ENCODE results near the gene HAND1.

- TF ChIP-seq, protein P1, sequence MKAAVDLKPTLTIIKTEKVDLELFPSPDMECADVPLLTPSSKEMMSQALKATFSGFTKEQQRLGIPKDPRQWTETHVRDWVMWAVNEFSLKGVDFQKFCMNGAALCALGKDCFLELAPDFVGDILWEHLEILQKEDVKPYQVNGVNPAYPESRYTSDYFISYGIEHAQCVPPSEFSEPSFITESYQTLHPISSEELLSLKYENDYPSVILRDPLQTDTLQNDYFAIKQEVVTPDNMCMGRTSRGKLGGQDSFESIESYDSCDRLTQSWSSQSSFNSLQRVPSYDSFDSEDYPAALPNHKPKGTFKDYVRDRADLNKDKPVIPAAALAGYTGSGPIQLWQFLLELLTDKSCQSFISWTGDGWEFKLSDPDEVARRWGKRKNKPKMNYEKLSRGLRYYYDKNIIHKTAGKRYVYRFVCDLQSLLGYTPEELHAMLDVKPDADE (IDR thresholded peaks at IDR 0.05): no peak
- TF ChIP-seq, protein P2, sequence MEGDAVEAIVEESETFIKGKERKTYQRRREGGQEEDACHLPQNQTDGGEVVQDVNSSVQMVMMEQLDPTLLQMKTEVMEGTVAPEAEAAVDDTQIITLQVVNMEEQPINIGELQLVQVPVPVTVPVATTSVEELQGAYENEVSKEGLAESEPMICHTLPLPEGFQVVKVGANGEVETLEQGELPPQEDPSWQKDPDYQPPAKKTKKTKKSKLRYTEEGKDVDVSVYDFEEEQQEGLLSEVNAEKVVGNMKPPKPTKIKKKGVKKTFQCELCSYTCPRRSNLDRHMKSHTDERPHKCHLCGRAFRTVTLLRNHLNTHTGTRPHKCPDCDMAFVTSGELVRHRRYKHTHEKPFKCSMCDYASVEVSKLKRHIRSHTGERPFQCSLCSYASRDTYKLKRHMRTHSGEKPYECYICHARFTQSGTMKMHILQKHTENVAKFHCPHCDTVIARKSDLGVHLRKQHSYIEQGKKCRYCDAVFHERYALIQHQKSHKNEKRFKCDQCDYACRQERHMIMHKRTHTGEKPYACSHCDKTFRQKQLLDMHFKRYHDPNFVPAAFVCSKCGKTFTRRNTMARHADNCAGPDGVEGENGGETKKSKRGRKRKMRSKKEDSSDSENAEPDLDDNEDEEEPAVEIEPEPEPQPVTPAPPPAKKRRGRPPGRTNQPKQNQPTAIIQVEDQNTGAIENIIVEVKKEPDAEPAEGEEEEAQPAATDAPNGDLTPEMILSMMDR (conservative IDR thresholded peaks at IDR 0.05; ENCODE audit: low read depth in 2 of 2): no peak
- TF ChIP-seq ZNF331 (CRISPR knock-in tag; IDR thresholded peaks at IDR 0.05; ENCODE audit: low read depth): no peak
- TF ChIP-seq REST (IDR thresholded peaks at IDR 0.05; ENCODE audit: unreplicated experiment): no peak
- TF ChIP-seq EZH2phosphoT487 (IDR thresholded peaks at IDR 0.05; ENCODE audit: unreplicated experiment): no peak
Measured at GRCh38 chr5:154524859-154525258, 46.8 kb upstream of the HAND1 start.
